NOMO-1 treated with DMSO at 0.1 percent for 48 hours (cell line): ENCODE results near the gene U2AF2.

ENCODE experiments used
- DNase-seq: peaks from one replicate; lab custom pipeline; 2025; ENCODE audit not compliant: unreplicated experiment; lab: John Stamatoyannopoulos, UW

U2AF2 gene

DNA sequence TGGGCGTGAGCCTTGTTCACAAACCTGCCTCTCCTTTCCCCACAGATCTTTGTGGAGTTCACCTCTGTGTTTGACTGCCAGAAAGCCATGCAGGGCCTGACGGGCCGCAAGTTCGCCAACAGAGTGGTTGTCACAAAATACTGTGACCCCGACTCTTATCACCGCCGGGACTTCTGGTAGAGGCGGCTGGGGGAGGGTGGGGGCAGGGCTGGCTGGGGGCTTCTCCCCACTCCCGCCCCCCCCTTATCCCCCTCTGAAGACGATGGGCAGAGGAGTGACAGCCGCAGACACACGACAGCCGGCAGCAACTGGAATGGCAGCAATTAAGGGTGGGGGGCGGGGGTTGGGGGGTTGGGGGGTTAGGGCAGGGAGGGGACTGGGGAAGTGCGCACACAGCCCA, 19.1 kb downstream of the U2AF2 start:
- no peak for DNase-seq

DNA sequence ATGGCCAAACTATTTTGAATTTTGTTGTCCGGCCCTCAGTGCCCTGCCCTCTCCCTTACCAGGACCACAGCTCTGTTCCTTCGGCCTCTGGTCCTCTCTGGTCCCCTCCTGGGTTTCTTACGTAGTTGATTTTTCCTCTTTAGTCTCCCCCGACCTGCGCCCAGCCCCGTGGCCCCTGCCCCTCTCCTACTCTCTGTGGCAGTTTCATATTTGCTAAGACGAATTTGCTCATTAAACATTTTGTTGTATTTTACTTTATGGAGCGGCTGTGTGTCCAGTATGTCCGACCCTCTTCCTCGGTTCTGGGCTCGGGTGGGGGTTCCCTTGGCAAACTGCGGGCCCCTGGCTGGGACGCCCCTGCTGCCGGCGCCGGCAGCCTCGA, 19.6 kb downstream of the U2AF2 start:
- DNase-seq: no peak

DNA sequence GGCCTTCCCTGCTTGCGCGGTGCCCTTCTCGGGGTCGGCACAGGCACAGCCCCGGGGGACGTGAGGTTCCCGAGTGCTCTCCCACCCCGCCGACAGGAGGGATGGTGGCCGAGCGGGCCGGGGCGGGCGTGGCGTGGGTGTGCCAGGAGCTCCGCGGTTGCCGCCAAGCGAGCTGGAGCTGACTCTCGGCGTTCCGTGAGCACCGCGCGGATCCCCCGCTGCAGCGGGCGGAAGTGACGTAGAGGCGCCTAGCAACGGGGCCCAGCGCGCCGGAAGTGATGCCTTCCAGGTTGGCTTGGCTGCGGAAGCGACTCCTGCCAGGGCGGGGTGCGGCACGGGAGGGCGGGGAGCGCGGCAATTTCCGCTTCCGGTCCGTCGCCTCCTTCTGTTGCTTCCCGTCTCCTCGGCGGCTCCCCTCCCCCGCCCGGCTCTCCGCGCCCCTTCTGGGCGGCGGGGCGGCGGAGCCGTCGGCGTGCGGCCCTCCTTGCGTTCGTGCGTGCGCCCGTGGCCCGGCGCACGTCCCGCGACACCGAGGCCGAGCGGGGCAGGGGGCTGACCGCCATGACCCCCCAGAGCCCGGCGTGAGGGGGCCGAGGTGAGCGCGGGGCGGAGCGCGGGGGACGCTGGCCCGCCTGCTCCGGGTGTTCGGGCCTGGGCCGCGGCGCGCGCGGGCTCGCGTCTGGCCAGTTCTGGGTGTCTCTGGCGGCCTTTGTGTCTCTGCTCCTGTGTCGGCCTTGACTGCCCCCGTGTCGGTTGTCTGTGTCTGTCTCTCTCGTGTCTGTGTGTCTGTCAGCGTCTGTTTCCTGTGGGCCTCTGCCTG, 20.2 kb downstream of the U2AF2 start, which contains the start of gene EPN1:
TSS of gene EPN1 (plus strand) at position 386 of the 820 bp plus-strand sequence. CDS start 3,402 bp downstream, outside the sequence.
- peak; percentile 96 for DNase-seq

DNA sequence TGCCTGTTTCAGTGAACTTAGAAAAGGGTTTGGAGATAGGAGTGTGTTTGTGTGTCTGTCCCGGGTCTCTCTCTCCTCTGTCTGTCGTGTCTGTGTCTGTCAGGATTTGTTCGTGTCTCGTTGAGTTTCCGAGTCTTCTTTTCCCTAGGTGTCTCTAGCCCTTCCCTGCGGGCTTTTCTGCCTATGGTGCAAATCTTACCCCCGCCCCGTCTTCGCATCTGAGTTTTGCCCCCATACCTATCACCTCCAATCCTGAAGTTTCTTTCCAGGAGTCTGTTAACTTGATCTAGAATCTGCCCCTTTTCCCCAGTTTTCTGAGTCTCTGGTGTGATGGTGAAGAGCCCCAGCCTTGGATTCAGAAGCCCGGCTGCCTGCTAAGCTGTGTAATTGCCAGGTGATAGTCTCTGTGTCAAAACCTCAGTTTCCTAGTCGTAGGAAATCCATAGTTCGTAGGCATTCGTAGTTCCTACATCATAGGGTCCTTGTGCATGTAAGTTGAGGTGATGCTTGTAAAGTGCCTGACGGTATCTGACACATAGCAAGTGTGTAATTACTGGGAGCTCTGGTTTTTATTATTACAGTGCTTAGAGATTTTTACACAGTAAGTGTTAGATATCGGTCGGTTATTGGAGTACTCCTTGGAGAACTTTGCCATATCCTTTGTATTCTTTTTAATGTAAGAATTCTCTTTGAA, 21.0 kb downstream of the U2AF2 start:
- DNase-seq: no peak

DNA sequence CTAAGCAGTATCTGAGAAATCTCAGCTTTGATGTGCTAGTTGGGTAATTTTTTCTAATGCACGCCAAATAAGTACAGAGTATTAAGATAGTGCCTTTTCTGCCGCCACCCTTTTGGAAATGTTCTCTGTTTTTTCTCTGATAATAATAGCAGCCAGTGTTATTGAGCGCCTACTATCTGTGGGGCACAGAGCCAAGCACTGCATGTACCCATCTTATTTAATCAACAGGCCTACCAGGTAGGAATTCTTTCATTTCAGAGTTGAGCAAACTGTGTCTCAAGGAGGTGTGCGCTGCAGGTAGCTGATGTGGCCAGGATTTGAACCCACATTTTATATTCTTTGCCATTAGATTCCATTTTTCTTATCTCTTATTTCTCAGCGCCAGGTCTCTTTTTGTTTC, 21.5 kb downstream of the U2AF2 start:
- no peak for DNase-seq

DNA sequence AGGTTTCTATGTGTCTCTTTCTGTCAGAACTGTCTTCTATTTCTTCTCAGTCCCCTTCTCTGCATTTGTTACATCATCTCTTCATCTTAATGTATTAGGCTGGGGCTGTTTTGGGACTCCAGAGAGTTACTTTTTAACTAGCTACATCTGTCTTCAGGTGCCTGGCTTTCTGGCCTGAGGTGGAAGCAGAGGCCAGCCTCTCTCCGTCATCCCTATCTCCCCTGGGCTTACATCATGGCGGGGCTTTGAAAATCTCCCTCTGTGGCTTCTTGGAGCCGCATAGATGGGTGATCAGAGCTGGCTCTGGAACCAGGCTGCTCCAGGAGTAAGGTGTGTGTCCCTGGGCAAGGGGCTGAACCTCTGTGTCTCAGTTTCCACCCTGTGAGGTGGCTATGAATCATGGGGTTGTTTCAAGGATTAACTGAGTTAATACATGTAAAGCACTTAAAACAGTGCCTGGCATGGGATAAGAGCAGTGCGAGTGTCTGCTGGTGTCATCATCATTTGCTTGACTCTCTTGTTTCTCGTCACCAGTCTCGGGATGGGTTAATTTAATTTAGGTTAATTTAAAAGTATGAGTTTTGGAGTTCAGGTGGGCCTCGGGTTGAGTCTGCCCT, 22.2 kb downstream of the U2AF2 start:
- DNase-seq: peak; percentile 1

DNA sequence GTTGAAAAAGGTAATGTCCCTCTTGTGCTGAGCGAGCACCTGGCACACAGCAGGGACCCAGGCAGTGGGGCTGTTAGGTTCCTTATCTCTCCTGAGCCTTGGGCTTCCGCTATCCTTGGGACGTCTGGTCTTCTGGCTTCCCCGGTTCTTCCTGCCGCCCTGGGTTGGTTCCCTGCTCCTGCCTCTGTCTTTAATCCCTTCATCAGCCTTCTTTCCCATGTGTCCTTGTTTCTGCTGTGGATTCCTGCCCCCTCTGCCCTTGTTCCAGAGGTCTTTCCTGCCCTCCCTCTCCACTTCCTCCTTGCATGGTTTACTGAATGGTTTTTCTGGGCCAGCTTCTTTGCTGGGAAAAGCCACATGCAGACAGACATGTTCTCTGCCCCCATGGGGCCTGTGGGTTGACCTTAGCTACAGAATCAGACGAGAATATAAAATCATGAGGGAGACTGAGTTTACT, 22.8 kb downstream of the U2AF2 start:
- DNase-seq: no peak

DNA sequence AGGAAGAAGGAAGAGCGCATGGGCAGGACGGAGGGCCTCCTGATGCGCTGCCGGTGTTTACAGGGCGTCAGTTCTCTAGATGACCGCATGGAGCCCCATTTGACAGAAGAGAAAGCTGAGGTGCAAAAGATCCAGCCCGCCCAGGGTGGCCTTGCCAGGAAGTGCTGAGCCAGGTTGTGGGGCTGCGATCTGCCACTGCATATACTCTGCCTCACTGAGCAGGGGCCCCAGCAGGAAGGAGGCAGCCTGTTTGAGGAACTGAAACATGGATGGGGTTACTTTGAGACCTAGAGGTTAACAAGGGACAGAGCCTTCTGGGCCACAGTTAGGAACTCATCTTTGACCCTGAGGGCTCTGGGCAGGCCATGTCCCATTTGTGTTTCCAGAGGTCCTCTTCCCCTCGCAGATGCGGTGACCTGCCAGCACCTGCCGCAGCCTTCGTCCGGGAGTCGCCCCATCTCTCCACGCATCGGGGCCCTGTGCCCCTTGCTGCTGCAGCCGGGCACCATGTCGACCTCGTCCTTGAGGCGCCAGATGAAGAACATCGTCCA, 23.4 kb downstream of the U2AF2 start:
- DNase-seq: peak; percentile 96

DNA sequence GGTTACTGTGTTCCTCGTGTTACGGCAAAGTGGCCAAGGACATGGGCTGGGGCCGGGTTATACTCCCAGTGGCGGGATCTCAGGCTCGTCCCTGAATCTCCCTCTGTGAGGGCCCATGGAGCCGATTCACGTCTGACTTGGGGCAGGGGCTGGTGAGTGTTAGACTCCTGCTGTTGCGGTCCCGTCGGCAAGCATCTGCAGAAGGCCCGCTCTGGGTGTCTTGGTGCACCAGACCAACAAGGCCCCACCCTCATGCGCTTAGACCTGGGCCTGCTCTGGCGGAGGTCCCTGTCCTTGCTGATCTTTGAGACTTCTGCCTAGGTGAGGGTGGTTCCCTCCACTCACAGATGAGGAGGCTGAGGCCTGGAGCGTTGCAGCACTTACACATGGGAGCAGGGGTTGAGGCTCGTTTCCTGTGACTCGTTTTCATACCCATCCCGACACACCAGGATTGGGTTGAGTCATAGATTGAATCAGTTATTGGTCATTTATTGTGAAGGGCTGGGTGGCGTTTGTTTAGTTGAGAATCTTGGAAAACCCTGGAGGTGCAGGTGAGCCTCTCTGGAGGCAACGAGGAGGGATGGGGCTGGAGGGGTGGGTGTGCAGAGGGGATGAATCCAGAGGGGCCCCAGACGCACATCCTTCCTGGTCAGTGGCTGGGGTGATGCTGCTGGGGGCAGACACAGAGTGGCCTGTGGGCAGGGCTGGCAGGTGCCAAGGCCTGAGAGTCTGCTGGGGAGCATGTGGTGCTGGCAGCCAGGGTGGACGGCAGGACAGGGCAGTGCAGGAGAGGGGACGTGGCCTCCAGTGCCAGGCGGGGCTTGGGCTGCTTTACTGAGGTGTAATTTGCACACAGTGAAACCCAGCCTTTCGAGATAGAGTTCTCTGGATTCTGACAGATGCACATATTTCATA, 24.8 kb downstream of the U2AF2 start:
- DNase-seq: no peak

DNA sequence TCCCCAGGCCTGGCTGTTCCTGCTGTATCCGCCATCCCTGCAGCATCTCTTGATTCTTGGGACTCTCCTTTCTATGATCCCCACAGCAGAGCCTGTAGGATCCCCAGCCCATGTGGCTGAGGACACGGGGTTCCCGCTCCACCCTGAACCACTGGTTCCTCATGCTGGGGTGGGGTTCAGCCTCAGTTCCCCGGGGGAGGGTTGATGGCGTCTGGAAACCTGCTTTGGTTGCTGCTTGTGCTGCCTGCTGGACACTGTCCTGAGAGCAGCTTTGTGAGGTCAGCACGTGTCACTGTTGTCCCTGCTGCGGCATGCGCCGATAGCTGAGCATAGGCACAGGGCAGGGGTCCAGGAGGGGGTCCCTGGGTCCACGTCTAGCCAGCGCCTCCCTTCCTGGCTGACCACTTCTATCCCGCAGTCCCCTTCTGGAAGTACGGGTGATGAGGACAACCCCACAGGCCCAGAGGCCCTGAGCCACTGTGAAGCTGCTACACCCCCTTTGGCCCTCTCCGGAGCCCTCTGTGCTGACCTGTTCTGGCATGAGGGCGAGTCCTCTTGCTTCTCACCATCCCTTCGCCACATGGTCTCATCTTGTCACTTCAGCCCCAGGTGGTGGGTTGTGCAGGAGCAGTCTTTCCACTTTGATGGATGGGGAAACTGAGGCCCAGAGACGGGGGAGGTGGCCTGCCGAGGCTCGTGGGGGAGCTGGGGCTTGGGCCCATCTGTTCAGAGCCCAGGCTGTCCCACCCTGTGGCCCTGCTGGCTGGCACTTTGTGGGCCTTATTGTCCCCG, 25.7 kb downstream of the U2AF2 start:
- no peak for DNase-seq

DNA sequence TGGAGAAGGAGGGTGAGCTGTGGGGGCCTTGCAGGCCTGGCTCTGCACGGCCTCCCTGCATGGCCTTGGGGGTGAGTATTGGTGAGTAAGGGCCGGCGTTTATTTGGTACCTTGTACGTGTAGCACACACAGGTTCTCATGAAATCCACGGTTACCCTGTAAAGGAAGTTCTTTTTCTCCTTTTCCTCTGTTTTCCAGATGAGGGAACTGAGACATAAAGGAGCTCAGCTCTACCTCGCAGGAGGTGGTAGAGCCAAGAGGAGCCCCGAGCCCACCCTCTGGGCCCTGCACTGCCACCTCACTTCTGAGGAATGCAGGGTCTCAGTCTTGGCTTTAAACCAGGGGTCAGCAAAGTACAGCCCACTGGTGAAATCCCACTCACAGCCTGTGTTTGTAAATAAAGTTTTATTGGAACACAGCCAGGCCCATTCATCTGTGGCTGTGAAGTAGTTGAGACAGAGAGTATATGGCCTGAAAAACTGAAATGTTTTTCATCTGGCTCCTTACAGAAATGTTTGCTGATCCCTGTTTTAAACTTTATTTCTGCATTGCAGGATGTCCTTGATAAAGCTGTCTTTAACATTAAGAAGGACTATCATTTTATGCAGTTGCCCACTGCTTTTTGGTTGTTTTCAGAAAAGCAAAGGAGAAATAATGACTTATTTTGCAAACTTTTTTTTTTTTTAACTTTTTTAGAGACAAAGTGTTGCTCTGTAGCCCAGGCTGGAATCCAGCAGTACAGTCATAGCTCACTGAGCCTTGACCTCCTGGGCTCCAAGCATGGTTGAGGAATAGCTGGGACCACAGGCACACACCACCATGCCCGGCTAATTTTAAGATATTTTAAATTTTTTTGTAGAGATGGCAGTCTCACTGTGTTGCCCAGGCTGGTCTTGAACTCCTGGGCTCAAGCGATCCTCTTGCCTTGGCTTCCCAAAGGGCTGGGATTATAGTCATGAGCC, 26.6 kb downstream of the U2AF2 start:
- no peak for DNase-seq

DNA sequence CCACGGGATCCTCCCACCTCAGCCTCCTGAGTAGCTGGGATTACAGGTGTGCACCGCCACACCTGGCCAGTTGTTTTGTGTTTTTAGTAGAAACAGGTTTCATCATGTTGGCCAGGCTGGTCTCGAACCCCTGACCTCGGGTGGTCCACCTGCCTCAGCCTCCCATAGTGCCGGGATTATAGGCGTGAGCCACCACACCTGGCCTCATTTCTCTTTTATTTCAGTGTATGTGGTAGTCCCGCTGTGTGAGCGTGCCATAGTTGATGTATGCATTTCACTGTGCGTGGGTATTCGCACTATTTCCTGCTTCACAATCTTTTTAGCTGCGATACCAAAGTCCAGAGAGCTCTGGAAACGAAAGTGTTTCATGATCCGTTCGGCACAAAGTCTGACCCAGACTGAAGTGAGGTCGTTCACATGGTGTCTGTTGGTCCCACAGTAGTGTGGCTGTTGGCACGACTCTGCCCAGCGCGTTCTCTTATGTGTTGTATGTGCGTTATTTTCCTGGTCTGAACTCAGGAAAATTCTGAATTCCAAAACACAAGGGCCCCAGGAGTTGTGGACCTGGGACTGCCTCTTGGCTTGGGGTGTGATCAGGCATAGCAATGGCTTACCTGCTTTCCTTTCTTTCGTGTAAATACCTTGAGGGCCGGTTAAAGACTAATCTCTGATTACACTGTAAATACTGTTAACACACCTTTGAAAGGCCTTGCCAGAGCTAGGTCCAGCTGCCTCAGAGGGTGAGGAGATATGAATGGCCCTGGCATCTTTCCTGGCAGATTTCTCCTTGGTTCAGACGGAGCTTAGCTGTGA, 28.8 kb downstream of the U2AF2 start:
- DNase-seq: no peak

DNA sequence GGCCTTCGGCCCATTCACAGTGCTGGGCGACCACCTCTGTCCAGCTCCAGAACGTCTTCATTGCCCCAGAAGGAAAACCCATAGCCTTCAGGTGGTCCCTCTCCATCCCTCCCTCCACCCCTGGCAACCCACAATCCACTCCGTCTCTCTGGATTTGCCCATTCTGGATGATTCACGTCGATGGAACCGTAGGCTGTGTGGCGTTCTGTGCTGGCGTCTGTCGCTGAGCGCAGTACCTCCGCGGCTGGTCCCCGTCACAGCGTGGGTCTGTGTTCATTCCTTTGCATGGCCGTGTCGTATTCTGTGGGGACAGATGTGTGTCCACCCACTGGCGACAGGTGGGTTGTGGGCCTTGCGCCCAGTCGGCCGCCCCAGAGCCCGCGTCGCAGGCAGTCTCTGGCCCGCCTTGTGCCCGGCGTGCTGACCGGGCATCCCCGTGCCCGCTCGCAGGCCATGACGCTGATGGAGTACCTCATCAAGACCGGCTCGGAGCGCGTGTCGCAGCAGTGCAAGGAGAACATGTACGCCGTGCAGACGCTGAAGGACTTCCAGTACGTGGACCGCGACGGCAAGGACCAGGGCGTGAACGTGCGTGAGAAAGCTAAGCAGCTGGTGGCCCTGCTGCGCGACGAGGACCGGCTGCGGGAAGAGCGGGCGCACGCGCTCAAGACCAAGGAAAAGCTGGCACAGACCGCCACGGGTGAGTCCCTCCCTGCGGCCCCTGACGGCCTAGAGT, 30.3 kb downstream of the U2AF2 start:
- no peak for DNase-seq

DNA sequence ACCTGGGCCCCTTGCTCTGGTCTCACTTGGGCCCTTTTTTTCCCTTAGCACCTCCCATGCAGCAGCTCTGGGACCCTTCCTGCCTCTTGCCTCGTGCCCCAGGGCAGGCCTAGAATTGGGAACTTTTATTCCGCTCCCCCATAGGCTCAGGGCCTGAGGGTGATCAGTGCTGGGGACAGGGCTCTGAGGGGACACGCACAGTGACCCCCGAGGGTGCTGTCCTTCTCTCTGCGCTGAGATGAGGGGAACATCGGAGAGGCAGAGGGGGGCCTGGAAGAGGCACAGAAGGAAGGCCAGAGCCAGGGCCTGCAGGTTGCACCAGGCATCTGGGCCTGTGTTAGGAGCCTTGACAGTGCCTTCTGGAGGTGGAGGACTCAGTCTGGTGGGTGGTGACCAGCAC, 30.9 kb downstream of the U2AF2 start:
- DNase-seq: no peak

DNA sequence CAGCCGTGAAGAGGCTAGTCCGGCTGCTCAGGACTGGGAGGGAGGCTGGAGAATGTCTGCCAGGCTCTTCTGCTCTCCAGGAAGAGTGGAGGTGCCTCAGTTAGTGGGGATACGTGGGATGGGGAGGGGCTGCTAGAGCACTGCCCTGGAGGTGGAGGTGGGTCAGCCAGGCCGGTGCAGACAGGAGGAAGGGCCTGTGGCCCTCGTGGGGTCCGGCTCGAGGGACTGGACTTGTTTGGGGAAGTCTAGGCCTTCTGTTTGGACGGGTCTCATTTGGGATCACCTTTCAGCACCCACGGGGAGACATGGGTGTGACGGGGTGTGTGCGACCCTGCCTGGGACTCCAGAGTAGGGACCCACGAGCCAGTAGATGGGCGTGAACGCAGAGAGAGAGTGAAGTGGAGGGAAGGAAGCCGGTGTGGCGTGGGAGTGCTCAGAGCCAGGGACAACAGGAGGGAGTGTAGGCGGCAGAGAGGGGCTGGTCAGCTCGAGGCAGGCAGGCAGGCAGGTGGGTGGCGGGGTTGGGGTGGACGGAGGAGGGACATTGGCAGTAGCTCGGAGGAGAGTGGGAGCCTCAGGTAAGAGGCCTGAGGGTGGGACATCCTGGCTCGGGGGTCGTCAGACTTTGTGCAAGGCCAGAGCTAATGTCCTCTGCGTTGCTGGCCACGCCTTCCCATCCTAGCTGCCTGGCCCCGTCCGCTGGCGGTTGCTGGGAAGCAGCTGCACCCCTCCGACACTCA, 31.6 kb downstream of the U2AF2 start:
- DNase-seq: no peak
